Epithelial cell of esophagus (primary cell): ENCODE measurements around the gene COL13A1.

Experiments used
- DNase-seq: peaks from one replicate; pipeline ENCODE4 v3.0.0; 2010; ENCODE audit warnings: low read depth
- H3K4me3 ChIP-seq: 2 replicates; pipeline ENCODE4 v1.5.1; 2011; ENCODE audit warnings: mild to moderate bottlenecking, low read length, control low read depth
- TF ChIP-seq, protein P1 (sequence below): IDR thresholded peaks from 2 replicates; pipeline ENCODE4 v1.5.1; 2011; ENCODE audit warnings: low read depth, mild to moderate bottlenecking, low read length, control low read depth, inconsistent platforms; ENCODE audit not compliant: insufficient read depth; ENCODE audit errors: missing control alignments

The COL13A1 gene

DNA sequence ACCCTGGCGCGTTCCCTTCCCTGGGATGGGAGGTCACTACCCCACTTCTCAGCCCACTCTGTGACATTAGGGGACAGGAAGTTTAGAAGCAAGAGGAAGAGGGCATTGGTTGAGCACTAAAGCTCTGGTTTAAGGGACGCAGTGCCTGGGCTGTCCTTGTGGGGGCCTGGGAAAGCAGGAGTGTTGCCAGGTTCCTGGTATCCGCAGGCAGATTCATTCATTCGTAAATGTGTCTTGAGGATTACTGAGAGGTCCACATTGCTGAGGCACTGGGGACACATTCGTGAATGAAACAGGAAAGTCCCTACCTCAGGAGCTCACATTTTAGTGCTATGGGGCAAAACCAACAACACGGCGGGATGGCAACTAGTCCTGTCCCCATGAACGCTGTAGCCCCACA lies 69.4 kb downstream of the COL13A1 start:
- TF ChIP-seq, protein P1, sequence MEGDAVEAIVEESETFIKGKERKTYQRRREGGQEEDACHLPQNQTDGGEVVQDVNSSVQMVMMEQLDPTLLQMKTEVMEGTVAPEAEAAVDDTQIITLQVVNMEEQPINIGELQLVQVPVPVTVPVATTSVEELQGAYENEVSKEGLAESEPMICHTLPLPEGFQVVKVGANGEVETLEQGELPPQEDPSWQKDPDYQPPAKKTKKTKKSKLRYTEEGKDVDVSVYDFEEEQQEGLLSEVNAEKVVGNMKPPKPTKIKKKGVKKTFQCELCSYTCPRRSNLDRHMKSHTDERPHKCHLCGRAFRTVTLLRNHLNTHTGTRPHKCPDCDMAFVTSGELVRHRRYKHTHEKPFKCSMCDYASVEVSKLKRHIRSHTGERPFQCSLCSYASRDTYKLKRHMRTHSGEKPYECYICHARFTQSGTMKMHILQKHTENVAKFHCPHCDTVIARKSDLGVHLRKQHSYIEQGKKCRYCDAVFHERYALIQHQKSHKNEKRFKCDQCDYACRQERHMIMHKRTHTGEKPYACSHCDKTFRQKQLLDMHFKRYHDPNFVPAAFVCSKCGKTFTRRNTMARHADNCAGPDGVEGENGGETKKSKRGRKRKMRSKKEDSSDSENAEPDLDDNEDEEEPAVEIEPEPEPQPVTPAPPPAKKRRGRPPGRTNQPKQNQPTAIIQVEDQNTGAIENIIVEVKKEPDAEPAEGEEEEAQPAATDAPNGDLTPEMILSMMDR, result no peak
- H3K4me3 ChIP-seq, result no peak overlapping the region

DNA sequence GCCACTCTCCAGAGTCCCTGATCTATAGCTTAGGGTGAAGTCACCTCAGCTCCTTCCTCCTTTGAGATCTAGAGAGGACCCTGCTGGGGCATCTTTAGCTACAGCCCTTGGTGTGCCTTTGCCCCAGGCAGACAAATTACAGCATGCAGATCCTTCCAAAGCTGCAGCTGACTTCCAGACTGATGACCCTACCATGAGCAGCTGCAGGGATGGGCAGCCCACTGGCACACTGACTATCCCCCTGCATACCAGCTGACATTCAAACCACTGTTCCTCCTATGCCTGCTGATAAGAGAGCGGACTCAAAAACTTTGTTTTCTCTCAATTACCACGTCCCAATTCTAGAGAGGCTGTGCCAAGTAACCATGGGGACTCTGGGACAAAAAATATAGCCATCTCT lies 70.6 kb downstream of the COL13A1 start:
- TF ChIP-seq, protein P1, result no peak
- no peak overlapping the region for H3K4me3 ChIP-seq
- no peak for DNase-seq

More for the DNA sequence above, 69.4 kb downstream of the COL13A1 start:
- no peak for DNase-seq

DNA sequence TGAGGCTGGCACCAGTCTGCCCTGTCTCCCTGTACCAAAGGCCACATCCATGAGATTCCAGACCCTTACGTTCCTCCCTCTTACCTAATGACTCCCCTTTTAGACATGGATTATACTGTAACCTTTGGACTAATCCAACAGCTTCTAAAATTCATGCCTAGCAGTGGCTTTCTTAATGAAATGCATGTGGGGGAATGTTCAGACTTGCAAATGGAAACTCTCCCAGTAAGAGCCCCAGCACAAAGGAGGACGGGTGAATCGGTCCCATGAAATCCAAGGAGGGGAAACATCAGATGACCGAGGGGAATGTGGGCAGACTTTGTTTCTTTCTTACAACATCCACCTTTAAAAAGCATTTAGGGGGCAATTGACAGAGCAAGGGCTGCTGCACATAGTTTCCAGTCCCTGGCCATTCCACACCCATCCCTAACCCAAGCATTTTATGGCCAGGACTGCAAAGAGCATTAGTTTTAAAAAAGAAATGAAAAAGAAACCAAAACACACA lies 71.5 kb downstream of the COL13A1 start:
- no peak overlapping the region for H3K4me3 ChIP-seq
- DNase-seq, result peak; percentile 21
- TF ChIP-seq, protein P1, result no peak

DNA sequence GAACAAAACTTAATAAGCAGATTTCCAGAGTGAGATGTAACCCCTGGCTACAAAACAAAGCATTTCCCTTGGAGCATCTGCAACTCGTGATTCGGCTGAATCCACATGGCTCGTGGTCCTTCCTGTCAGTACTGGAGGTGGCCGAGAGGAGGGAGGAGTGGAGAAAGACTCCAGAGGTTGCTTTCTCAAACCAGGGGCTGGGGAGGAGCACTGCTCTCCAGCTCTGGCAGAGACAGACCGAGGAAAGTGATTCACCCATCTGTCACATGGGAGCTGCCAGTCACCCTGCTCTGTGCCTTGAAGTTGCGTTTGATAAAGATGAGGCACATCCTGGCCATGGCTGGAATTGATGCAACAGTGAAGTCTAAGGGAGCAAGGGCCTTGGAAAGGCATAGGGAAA lies 72.7 kb downstream of the COL13A1 start:
- peak; percentile 76 for DNase-seq
- TF ChIP-seq, protein P1, result no peak

DNA sequence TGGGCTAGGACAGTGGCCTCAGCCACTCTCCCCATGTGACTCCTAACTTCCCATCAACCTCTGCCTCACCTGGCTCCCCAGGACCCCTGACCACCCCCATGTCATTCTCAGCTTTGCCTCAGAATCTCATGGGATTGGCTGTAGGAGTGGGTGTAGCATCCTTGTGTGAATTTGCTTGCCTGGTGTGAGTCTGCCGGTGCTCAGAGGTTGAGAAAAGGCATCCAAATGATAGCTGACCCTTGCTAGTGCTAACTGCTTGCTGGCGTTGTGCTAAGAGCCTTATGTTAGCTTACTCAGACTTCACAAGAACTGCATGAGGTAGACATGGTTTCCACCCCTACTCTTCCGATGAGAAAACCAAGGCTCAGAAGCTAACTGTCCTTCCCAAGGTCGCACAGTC lies 74.2 kb downstream of the COL13A1 start:
- DNase-seq, result no peak
- H3K4me3 ChIP-seq, result no peak overlapping the region
- TF ChIP-seq, protein P1, result no peak

More for the DNA sequence above, 72.7 kb downstream of the COL13A1 start:
- H3K4me3 ChIP-seq, result no peak overlapping the region

DNA sequence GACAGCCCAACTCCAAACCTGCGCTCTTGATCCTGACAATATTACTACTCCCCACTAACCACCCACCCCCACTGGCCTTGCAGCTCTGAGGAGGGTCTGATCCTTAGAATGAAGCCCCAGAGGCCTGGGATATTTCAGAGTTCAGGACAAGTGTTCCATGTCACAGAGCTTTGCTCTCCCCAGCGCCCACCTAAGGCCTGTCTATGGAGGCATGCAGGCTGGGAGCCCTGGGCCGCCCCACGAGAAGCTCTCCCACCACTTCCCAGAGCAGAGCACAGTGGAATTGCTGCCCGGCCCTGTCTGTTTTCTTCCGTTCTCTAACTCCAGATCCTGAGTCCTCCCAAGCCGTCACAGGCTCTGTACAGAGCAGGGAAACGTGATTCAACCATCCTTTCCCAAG lies 74.6 kb downstream of the COL13A1 start:
- DNase-seq, result no peak
- TF ChIP-seq, protein P1, result no peak
- H3K4me3 ChIP-seq, result no peak overlapping the region

DNA sequence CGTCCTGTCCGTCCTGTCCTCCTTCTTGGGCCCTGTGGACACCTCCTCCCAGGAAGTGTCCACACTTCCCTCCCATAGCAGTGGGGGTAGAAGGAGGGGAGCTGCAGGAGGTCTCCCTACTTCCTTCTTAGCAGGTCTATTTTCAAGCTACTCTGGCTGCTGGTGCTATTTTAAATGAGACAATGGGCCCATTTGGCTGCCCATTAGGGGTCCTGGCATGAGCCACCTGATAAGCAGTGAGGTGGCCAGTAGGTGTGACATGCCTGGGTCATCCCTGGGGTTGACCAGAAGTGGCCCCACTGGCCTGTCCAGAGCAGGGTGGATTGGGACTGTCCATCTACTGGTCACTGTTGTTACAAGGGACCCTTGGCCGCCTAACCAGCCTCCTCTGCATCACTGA lies 75.2 kb downstream of the COL13A1 start:
- TF ChIP-seq, protein P1, result no peak
- no peak overlapping the region for H3K4me3 ChIP-seq
- DNase-seq, result no peak
